ENCODE data around the gene SINHCAF.

GRCh38 chr12:31325524-31325875 lies 450 bp downstream of the SINHCAF start:
- TF ChIP-seq POLR2AphosphoS5 (IDR thresholded peaks at IDR 0.05; ENCODE audit: low read depth, low read length) (no peak), CTCF (IDR thresholded peaks at IDR 0.05) (no peak), SIN3A (IDR thresholded peaks at IDR 0.05; ENCODE audit: borderline replicate concordance, insufficient read depth, low read depth, low read length) (no peak), REST (IDR thresholded peaks at IDR 0.05; ENCODE audit: insufficient read depth in 1 of 2, low read depth in 2 of 2, low read length in 1 of 2) (no peak), TCF7L2 (IDR thresholded peaks at IDR 0.05; ENCODE audit: low read depth, low read length) (no peak)

All from Panc1 (cell line).